Progenitor cell of endocrine pancreas (in vitro differentiated cells): Measurements from ENCODE around the gene SPEF1. TPM values are rescaled to one million over a fixed set of nuclear protein-coding genes. Genes with fewer than 3 reads are reported as not detected.

Experiments used
- DNase-seq: peaks from one replicate; pipeline ENCODE4 v3.0.0; 2021; ENCODE audit warnings: low spot score; ENCODE audit not compliant: unreplicated experiment
- H3K27ac Mint-ChIP-seq: 2 replicates; pipeline ENCODE4 v1.8.0; 2021; ENCODE audit warnings: mild to moderate bottlenecking, moderate library complexity, mixed read lengths
- H3K27me3 Mint-ChIP-seq: 2 replicates; pipeline ENCODE4 v1.8.0; 2021; ENCODE audit warnings: mixed read lengths
- H3K36me3 Mint-ChIP-seq: 2 replicates; pipeline ENCODE4 v1.8.0; 2022; ENCODE audit warnings: mixed read lengths; ENCODE audit not compliant: insufficient read depth
- H3K4me1 Mint-ChIP-seq: 2 replicates; pipeline ENCODE4 v1.8.0; 2021; ENCODE audit warnings: low read depth, mixed read lengths
- H3K4me3 Mint-ChIP-seq: 2 replicates; pipeline ENCODE4 v1.8.0; 2021; ENCODE audit warnings: low read depth, mild to moderate bottlenecking, moderate library complexity, mixed read lengths
- H3K9me3 Mint-ChIP-seq: 2 replicates; pipeline ENCODE4 v1.8.0; 2021; ENCODE audit warnings: low read depth, mixed read lengths
- total RNA-seq: library from RNA; stranded (reverse); gene quantifications from 2 replicates; pipeline ENCODE4 v1.2.1, GENCODE V29; 2021
- TF ChIP-seq, protein P1 (sequence below): fragments of 200-600 bp; sonication (generic); IDR thresholded peaks from one replicate; pipeline ENCODE4 v1.5.0; 2021; ENCODE audit warnings: antibody characterized with exemption, mild to moderate bottlenecking; ENCODE audit not compliant: unreplicated experiment

Gene SPEF1
- total RNA-seq, 1 donor from 2014 or later: 1.9 TPM

DNA sequence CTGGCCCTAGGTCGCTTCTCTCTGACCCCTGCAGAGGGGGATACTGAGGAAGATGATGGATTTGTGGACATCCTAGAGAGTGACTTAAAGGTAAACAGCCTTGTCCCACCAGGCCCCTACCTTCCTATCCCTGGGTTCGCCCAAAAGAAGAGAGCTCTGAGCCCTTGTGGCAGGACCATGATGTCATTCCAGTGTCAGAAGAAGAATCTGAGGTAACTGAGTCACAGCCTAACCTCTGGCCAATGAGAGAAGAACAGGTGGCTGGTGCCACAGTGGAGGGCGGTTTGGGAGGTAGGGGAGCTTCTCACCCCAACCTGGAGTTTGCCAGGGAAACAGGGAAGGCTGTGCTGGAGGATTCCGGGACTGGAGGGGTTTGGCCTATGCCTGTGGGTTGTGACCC, 20.1 kb upstream of the SPEF1 start:
- H3K4me3 Mint-ChIP-seq: no peak overlapping the region
- peaks cover 39% of the 10 kb centered on the region for H3K4me1 Mint-ChIP-seq
- peaks cover 21% of the 10 kb centered on the region for H3K36me3 Mint-ChIP-seq
- no peaks in the 10 kb centered on the region for H3K9me3 Mint-ChIP-seq
- H3K27ac Mint-ChIP-seq: no peak overlapping the region
- H3K27me3 Mint-ChIP-seq: no peaks in the 10 kb centered on the region
- DNase-seq: no peak
- TF ChIP-seq, protein P1, sequence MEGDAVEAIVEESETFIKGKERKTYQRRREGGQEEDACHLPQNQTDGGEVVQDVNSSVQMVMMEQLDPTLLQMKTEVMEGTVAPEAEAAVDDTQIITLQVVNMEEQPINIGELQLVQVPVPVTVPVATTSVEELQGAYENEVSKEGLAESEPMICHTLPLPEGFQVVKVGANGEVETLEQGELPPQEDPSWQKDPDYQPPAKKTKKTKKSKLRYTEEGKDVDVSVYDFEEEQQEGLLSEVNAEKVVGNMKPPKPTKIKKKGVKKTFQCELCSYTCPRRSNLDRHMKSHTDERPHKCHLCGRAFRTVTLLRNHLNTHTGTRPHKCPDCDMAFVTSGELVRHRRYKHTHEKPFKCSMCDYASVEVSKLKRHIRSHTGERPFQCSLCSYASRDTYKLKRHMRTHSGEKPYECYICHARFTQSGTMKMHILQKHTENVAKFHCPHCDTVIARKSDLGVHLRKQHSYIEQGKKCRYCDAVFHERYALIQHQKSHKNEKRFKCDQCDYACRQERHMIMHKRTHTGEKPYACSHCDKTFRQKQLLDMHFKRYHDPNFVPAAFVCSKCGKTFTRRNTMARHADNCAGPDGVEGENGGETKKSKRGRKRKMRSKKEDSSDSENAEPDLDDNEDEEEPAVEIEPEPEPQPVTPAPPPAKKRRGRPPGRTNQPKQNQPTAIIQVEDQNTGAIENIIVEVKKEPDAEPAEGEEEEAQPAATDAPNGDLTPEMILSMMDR: no peak

DNA sequence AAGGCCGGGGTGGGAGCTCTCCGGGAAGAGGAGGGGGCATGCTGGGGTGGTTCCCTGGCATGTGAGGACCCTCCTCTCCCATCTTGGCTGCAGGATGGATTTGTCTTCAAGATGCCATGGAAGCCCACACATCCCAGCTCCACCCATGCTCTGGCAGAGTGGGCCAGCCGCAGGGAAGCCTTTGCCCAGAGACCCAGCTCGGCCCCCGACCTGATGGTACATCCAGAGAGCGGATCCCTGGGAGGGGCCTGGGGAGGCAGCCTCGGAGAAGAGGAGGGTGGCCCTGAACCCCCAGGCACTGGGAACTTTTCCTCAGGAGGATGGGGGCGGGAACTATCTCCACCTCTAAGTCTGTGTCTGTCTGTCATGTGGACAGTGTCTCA, 19.6 kb upstream of the SPEF1 start:
- no peak for DNase-seq
- no peak overlapping the region for H3K4me3 Mint-ChIP-seq
- H3K27me3 Mint-ChIP-seq: no peaks in the 10 kb centered on the region
- no peaks in the 10 kb centered on the region for H3K9me3 Mint-ChIP-seq
- peaks cover 37% of the 10 kb centered on the region for H3K4me1 Mint-ChIP-seq
- peaks cover 21% of the 10 kb centered on the region for H3K36me3 Mint-ChIP-seq
- TF ChIP-seq, protein P1: no peak
- no peak overlapping the region for H3K27ac Mint-ChIP-seq

DNA sequence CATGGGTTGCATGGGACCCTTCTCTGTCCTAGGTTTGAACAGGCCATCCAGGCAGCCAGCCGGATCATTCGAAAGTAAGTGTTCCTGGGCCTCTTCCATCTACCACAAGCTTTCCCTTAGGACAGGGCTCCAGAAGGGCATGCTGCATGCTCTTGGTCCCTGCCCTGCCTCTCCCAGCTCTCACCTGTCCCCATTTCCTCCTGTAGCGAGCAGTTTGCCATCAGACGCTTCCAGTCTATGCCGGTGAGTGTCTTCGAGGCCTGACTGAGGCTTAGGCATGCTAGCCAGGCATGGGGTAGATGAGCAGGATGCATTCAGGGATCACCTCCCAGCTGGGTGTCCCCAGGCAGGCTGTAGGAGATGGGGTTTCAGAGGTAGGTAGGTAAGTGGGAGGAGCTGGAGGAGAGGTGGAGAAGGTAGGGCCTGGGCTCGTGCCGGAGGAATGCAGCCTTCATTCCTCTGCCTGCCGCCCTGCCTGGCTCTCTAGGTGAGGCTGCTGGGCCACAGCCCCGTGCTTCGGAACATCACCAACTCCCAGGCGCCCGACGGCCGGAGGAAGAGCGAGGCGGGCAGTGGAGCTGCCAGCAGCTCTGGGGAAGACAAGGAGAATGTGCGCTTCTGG, 19.1 kb upstream of the SPEF1 start:
- Mint-ChIP-seq H3K27ac (peak overlapping the region; percentile 95), H3K4me1 (peaks cover 35% of the 10 kb centered on the region), H3K27me3 (no peaks in the 10 kb centered on the region), H3K9me3 (no peaks in the 10 kb centered on the region), H3K36me3 (peaks cover 18% of the 10 kb centered on the region), H3K4me3 (peak overlapping the region; percentile 14)
- no peak for DNase-seq
- TF ChIP-seq, protein P1: no peak

DNA sequence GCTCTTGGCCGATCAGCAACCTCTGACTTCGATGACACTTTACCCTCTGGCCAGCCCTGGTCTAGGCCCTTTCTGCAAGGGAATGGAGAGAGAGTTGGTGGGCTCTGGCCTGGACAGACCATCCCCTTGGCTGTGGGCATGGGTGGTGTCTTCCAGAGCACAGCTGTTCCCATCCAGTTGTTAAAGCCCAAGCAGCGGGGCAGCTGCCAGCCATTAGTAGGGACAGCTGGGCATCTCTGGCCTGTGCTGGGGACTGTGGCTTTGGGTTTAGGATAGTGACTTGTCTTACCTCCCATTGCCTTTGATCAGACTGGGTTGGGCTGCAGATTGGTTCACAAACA, 17.6 kb upstream of the SPEF1 start:
- Mint-ChIP-seq H3K27me3 (no peaks in the 10 kb centered on the region), H3K9me3 (no peaks in the 10 kb centered on the region), H3K27ac (peak overlapping the region; percentile 95), H3K4me3 (no peak overlapping the region), H3K4me1 (peaks cover 35% of the 10 kb centered on the region), H3K36me3 (peaks cover 10% of the 10 kb centered on the region)
- TF ChIP-seq, protein P1: no peak
- no peak for DNase-seq

DNA sequence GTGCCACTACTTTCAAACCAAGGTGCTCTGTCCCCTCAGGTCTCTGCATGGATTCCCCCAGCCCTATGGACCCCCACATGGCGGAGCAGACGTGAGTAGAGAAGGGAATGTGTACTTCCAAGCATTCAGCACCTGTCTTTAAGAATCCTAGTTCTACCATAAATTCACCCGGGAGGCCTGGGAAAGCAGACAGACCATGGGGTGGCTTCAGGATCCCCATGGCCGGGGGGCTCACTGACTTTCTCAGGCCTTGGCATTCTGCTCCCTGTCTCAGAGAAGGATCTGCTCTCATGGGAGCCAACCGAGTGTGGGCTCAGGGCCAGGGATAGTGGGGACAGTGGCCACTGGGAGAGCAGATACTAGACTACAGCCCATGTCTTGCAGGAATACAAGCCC, 17.1 kb upstream of the SPEF1 start:
- H3K27ac Mint-ChIP-seq: no peak overlapping the region

More for the DNA sequence above, 17.1 kb upstream of the SPEF1 start:
- H3K36me3 Mint-ChIP-seq: peaks cover 7% of the 10 kb centered on the region
- peaks cover 35% of the 10 kb centered on the region for H3K4me1 Mint-ChIP-seq
- H3K4me3 Mint-ChIP-seq: peak overlapping the region; percentile 74
- no peaks in the 10 kb centered on the region for H3K9me3 Mint-ChIP-seq
- no peaks in the 10 kb centered on the region for H3K27me3 Mint-ChIP-seq
- TF ChIP-seq, protein P1: no peak
- DNase-seq: no peak
